Measurements from ENCODE around the gene FAM234B. TPM values are rescaled to one million over a fixed set of nuclear protein-coding genes. Genes with fewer than 3 reads are reported as not detected.
"Not testable (repeated sequence)": the region's sequence is repeated elsewhere in the genome, so short reads cannot be mapped to it uniquely, and the experiment has no call there.

FAM234B gene
- polyA plus RNA-seq, 1 donor (not counting 4 experiments of a cell fraction or from before 2014, with no cell fraction given): 4.5 TPM

GRCh38 chr12:13049816-13050215, 5.6 kb downstream of the FAM234B start:
- no peaks in the 10 kb centered on the region for H4K20me1 ChIP-seq (ENCODE audit: control insufficient read depth, extremely low read depth, insufficient read depth, low read length)
- no peak for FAIRE-seq

GRCh38 chr12:13052421-13052820, 8.2 kb downstream of the FAM234B start:
- Histone ChIP-seq H3K36me3 (ENCODE audit: control insufficient read depth in 2 of 2, extremely low read depth in 1 of 2, insufficient read depth in 2 of 2, low read length in 2 of 2) (no peaks in the 10 kb centered on the region), H4K20me1 (ENCODE audit: control insufficient read depth, extremely low read depth, insufficient read depth, low read length) (no peaks in the 10 kb centered on the region), H2AFZ (ENCODE audit: control insufficient read depth, low read length) (no peak overlapping the region), H3K4me2 (ENCODE audit: control insufficient read depth, extremely low read depth, insufficient read depth, low read depth, low read length) (no peak overlapping the region), H3K79me2 (ENCODE audit: control insufficient read depth, insufficient read depth, low read length) (no peaks in the 10 kb centered on the region), H3K9ac (ENCODE audit: control insufficient read depth, extremely low read depth, insufficient read depth, low read length) (no peak overlapping the region), H3K4me3 (ENCODE audit: control insufficient read depth in 2 of 3, extremely low read depth in 1 of 3, insufficient read depth in 2 of 3, low read depth in 1 of 3, low read length in 3 of 3) (no peak overlapping the region), H3K9me1 (ENCODE audit: control insufficient read depth, extremely low read depth, insufficient read depth, low read length) (no peaks in the 10 kb centered on the region), H3K9me3 (ENCODE audit: control insufficient read depth, low read depth, low read length) (no peaks in the 10 kb centered on the region), H3K27me3 (ENCODE audit: control insufficient read depth, extremely low read depth, insufficient read depth, low read length) (no peaks in the 10 kb centered on the region), H3K27ac (ENCODE audit: control insufficient read depth, insufficient read depth, low read length) (no peak overlapping the region), H3K4me1 (ENCODE audit: control insufficient read depth, extremely low read depth, insufficient read depth, low read length) (no peaks in the 10 kb centered on the region)
- FAIRE-seq (no peak), DNase-seq (ENCODE audit: low read depth, low spot score) (no peak)
- dilution Hi-C loops (cut with MboI; ENCODE audit: extremely low pct_ligation_motif_present, low sequenced_read_pairs): no loop called here
- no peak for TF ChIP-seq EZH2 (IDR thresholded peaks at IDR 0.05; ENCODE audit: low read length)
- no peak for TF ChIP-seq CTCF (optimal IDR thresholded peaks at IDR 0.05 in 1 of 3, IDR thresholded peaks at IDR 0.05 in 1 of 3, conservative IDR thresholded peaks at IDR 0.05 in 1 of 3; ENCODE audit: extremely low read depth in 1 of 3, insufficient read depth in 2 of 3, low read length in 3 of 3)

More at GRCh38 chr12:13049816-13050215, 5.6 kb downstream of the FAM234B start:
- no peak overlapping the region for H3K4me2 ChIP-seq (ENCODE audit: control insufficient read depth, extremely low read depth, insufficient read depth, low read depth, low read length)
- H2AFZ ChIP-seq (ENCODE audit: control insufficient read depth, low read length): no peak overlapping the region
- H3K27ac ChIP-seq (ENCODE audit: control insufficient read depth, insufficient read depth, low read length): no peak overlapping the region
- H3K4me1 ChIP-seq (ENCODE audit: control insufficient read depth, extremely low read depth, insufficient read depth, low read length): peaks cover 7% of the 10 kb centered on the region
- no peaks in the 10 kb centered on the region for H3K79me2 ChIP-seq (ENCODE audit: control insufficient read depth, insufficient read depth, low read length)
- H3K27me3 ChIP-seq (ENCODE audit: control insufficient read depth, extremely low read depth, insufficient read depth, low read length): no peaks in the 10 kb centered on the region
- no peak overlapping the region for H3K4me3 ChIP-seq (ENCODE audit: control insufficient read depth in 2 of 3, extremely low read depth in 1 of 3, insufficient read depth in 2 of 3, low read depth in 1 of 3, low read length in 3 of 3)
- TF ChIP-seq CTCF (optimal IDR thresholded peaks at IDR 0.05 in 1 of 3, IDR thresholded peaks at IDR 0.05 in 1 of 3, conservative IDR thresholded peaks at IDR 0.05 in 1 of 3; ENCODE audit: extremely low read depth in 1 of 3, insufficient read depth in 2 of 3, low read length in 3 of 3) (no peak), EZH2 (IDR thresholded peaks at IDR 0.05; ENCODE audit: low read length) (no peak)
- H3K36me3 ChIP-seq (ENCODE audit: control insufficient read depth in 2 of 2, extremely low read depth in 1 of 2, insufficient read depth in 2 of 2, low read length in 2 of 2): no peaks in the 10 kb centered on the region
- dilution Hi-C loops (cut with MboI; ENCODE audit: extremely low pct_ligation_motif_present, low sequenced_read_pairs): no loop called here
- H3K9me3 ChIP-seq (ENCODE audit: control insufficient read depth, low read depth, low read length): no peaks in the 10 kb centered on the region
- no peaks in the 10 kb centered on the region for H3K9me1 ChIP-seq (ENCODE audit: control insufficient read depth, extremely low read depth, insufficient read depth, low read length)
- no peak overlapping the region for H3K9ac ChIP-seq (ENCODE audit: control insufficient read depth, extremely low read depth, insufficient read depth, low read length)
- DNase-seq (ENCODE audit: low read depth, low spot score): no peak

GRCh38 chr12:13053617-13054016, 9.4 kb downstream of the FAM234B start:
- H3K27ac ChIP-seq (ENCODE audit: control insufficient read depth, insufficient read depth, low read length); H3K4me2 ChIP-seq (ENCODE audit: control insufficient read depth, extremely low read depth, insufficient read depth, low read depth, low read length); H3K9ac ChIP-seq (ENCODE audit: control insufficient read depth, extremely low read depth, insufficient read depth, low read length); DNase-seq (ENCODE audit: low read depth, low spot score); FAIRE-seq; H3K36me3 ChIP-seq (ENCODE audit: control insufficient read depth in 2 of 2, extremely low read depth in 1 of 2, insufficient read depth in 2 of 2, low read length in 2 of 2); dilution Hi-C loops (cut with MboI; ENCODE audit: extremely low pct_ligation_motif_present, low sequenced_read_pairs); H3K4me3 ChIP-seq (ENCODE audit: control insufficient read depth in 2 of 3, extremely low read depth in 1 of 3, insufficient read depth in 2 of 3, low read depth in 1 of 3, low read length in 3 of 3); H3K4me1 ChIP-seq (ENCODE audit: control insufficient read depth, extremely low read depth, insufficient read depth, low read length); H2AFZ ChIP-seq (ENCODE audit: control insufficient read depth, low read length); H3K27me3 ChIP-seq (ENCODE audit: control insufficient read depth, extremely low read depth, insufficient read depth, low read length); H3K79me2 ChIP-seq (ENCODE audit: control insufficient read depth, insufficient read depth, low read length); H3K9me1 ChIP-seq (ENCODE audit: control insufficient read depth, extremely low read depth, insufficient read depth, low read length); H3K9me3 ChIP-seq (ENCODE audit: control insufficient read depth, low read depth, low read length); H4K20me1 ChIP-seq (ENCODE audit: control insufficient read depth, extremely low read depth, insufficient read depth, low read length): not testable (repeated sequence)
